Measurements from ENCODE around the gene CNTNAP1.

GRCh38 chr17:42744283-42744805 is 62.0 kb downstream of the CNTNAP1 start:
- TF ChIP-seq CTCF (IDR thresholded peaks at IDR 0.05) (no peak), POLR2A (IDR thresholded peaks at IDR 0.05) (no peak)
